ENCODE results near the gene OOEP. TPM values are rescaled to one million over a fixed set of nuclear protein-coding genes. Genes with fewer than 3 reads are reported as not detected.

OOEP gene
- total RNA-seq, 2 experiments from 2014 or later = 0.38 to 0.50 TPM

DNA sequence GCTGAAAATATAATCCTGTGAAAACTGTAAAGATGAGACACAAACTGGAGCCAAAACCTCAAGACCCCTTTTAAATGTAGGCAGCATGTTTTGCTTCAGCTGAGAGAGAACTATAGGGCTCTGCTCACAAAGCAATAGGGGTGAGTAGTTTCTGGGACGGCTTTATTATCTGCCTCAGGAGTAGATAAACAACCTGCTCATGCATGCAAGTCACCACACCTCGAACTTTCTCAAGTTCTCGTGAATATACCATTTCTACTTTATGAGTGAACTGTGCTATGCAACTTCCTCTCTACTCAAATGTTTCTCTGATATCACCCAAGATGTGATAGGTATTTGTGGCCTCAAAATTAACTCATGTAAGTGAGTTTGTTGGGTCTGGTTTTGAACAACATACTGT lies 7.5 kb upstream of the OOEP start:
- DNase-seq (no peak), ATAC-seq (ENCODE audit: poor library complexity) (no peak)
- Mint-ChIP-seq H3K9me3 (no peaks in the 10 kb centered on the region), H3K27me3 (no peaks in the 10 kb centered on the region), H3K4me3 (no peak overlapping the region), H3K27ac (no peak overlapping the region), H3K4me1 (ENCODE audit: low read depth) (no peaks in the 10 kb centered on the region), H3K36me3 (ENCODE audit: low read depth) (no peaks in the 10 kb centered on the region)
- Histone ChIP-seq H3K4me1 (ENCODE audit: insufficient read depth, low read length) (no peaks in the 10 kb centered on the region), H3K36me3 (ENCODE audit: insufficient read depth, low read length) (no peaks in the 10 kb centered on the region), H3K27me3 (ENCODE audit: control insufficient read depth in 1 of 2, insufficient read depth in 2 of 2, low read length in 2 of 2) (no peaks in the 10 kb centered on the region), H3K27ac (ENCODE audit: low read depth in 1 of 2, low read length in 2 of 2) (no peak overlapping the region), H3K4me3 (ENCODE audit: low read length) (no peak overlapping the region), H3K9me3 (ENCODE audit: control insufficient read depth in 1 of 2, insufficient read depth in 1 of 2, low read length in 2 of 2) (peaks cover 4 to 10% of the 10 kb centered on the region in 2 experiments)
- TF ChIP-seq, protein P1, sequence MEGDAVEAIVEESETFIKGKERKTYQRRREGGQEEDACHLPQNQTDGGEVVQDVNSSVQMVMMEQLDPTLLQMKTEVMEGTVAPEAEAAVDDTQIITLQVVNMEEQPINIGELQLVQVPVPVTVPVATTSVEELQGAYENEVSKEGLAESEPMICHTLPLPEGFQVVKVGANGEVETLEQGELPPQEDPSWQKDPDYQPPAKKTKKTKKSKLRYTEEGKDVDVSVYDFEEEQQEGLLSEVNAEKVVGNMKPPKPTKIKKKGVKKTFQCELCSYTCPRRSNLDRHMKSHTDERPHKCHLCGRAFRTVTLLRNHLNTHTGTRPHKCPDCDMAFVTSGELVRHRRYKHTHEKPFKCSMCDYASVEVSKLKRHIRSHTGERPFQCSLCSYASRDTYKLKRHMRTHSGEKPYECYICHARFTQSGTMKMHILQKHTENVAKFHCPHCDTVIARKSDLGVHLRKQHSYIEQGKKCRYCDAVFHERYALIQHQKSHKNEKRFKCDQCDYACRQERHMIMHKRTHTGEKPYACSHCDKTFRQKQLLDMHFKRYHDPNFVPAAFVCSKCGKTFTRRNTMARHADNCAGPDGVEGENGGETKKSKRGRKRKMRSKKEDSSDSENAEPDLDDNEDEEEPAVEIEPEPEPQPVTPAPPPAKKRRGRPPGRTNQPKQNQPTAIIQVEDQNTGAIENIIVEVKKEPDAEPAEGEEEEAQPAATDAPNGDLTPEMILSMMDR (IDR thresholded peaks at IDR 0.05) = no peak
- intact Hi-C loops (cut with DNase I, micrococcal nuclease) = no loop called here
- POLR2A ChIA-PET = no interaction called here
- CTCF ChIA-PET = no interaction called here

DNA sequence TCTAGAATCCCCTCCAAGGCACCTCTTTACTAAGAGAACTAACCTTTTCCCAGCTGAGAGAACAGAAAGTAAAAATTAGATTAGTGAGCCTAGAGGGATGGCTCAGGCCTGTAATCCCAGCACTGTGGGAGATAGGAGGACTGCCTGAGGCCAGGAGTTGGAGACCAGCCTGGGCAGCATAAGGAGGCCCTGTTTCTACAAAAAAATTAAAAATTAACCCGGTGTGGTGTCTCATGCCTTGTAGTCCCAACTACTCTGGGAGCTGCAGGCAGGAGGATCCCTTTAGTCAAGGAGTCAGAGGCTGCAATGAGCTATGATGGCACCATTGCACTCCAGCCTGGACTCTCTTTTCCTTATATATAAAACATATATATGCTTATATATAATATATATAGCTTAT lies 5.5 kb upstream of the OOEP start:
- no peak overlapping the region for H3K4me3 ChIP-seq (ENCODE audit: low read length)
- intact Hi-C loops (cut with DNase I, micrococcal nuclease) = no loop called here
- H3K9me3 ChIP-seq (ENCODE audit: control insufficient read depth in 1 of 2, insufficient read depth in 1 of 2, low read length in 2 of 2) = peaks cover 10 to 27% of the 10 kb centered on the region in 2 experiments
- no peak for DNase-seq
- CTCF ChIA-PET = no interaction called here
- Mint-ChIP-seq H3K9me3 (peaks cover under 1% of the 10 kb centered on the region), H3K36me3 (ENCODE audit: low read depth) (no peaks in the 10 kb centered on the region), H3K27me3 (no peaks in the 10 kb centered on the region), H3K4me3 (no peak overlapping the region), H3K4me1 (ENCODE audit: low read depth) (no peaks in the 10 kb centered on the region), H3K27ac (no peak overlapping the region)
- no peak for ATAC-seq (ENCODE audit: poor library complexity)
- no peaks in the 10 kb centered on the region for H3K4me1 ChIP-seq (ENCODE audit: insufficient read depth, low read length)
- no peaks in the 10 kb centered on the region for H3K36me3 ChIP-seq (ENCODE audit: insufficient read depth, low read length)
- H3K27ac ChIP-seq (ENCODE audit: low read depth in 1 of 2, low read length in 2 of 2) = no peak overlapping the region
- TF ChIP-seq, protein P1 (IDR thresholded peaks at IDR 0.05) = no peak
- POLR2A ChIA-PET = interaction anchor here (0.6 to 0.7 kb wide), 2 partner anchors 12 to 50 kb away, joined by 3 read pairs; no protein-coding TSS in a partner anchor
- no peaks in the 10 kb centered on the region for H3K27me3 ChIP-seq (ENCODE audit: control insufficient read depth in 1 of 2, insufficient read depth in 2 of 2, low read length in 2 of 2)

GRCh38 chr6:73372516-73372915 lies 2.8 kb upstream of the OOEP start:
- Histone ChIP-seq H3K4me3 (ENCODE audit: low read length) (no peak overlapping the region), H3K27me3 (ENCODE audit: control insufficient read depth in 1 of 2, insufficient read depth in 2 of 2, low read length in 2 of 2) (no peaks in the 10 kb centered on the region), H3K9me3 (ENCODE audit: control insufficient read depth in 1 of 2, insufficient read depth in 1 of 2, low read length in 2 of 2) (peaks cover 10 to 36% of the 10 kb centered on the region in 2 experiments), H3K27ac (ENCODE audit: low read depth in 1 of 2, low read length in 2 of 2) (no peak overlapping the region), H3K36me3 (ENCODE audit: insufficient read depth, low read length) (no peaks in the 10 kb centered on the region), H3K4me1 (ENCODE audit: insufficient read depth, low read length) (no peaks in the 10 kb centered on the region)
- intact Hi-C loops (cut with DNase I, micrococcal nuclease) = no loop called here
- no peak overlapping the region for H3K27ac Mint-ChIP-seq
- ChIA-PET POLR2A (no interaction called here), CTCF (no interaction called here)
- DNase-seq = no peak
- TF ChIP-seq, protein P1 (IDR thresholded peaks at IDR 0.05) = no peak
- H3K9me3 Mint-ChIP-seq = peaks cover 4% of the 10 kb centered on the region
- H3K36me3 Mint-ChIP-seq (ENCODE audit: low read depth) = no peaks in the 10 kb centered on the region
- ATAC-seq (ENCODE audit: poor library complexity) = no peak
- no peak overlapping the region for H3K4me3 Mint-ChIP-seq
- H3K27me3 Mint-ChIP-seq = no peaks in the 10 kb centered on the region
- no peaks in the 10 kb centered on the region for H3K4me1 Mint-ChIP-seq (ENCODE audit: low read depth)

All from CD4-positive, alpha-beta T cell (primary cell).